ENCODE results near the gene SLC16A2. TPM values are rescaled to one million over a fixed set of nuclear protein-coding genes. Genes with fewer than 3 reads are reported as not detected.

The SLC16A2 gene
- total RNA-seq, 2 experiments from 2014 or later: 1.2 TPM

DNA sequence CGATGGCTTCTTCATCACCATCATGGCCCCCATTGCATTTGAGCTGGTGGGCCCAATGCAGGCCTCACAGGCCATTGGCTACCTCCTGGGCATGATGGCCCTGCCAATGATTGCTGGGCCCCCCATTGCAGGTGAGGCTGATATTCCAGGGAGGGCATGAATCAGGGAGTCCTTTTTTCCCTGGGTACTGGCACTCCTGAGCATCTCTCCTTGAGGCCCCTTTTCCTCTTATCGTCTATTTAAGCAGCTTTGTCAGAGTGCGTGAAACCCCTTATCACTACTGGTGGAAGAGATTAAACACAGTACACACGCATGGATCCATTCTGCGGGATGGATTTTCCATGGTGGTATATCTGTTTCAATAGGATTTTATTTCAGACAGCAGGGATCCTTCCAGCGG lies 108.0 kb downstream of the SLC16A2 start:
- CTCF ChIA-PET: no interaction called here
- no peaks in the 10 kb centered on the region for H3K9me3 Mint-ChIP-seq
- POLR2A ChIA-PET: no interaction called here
- H3K4me1 Mint-ChIP-seq (ENCODE audit: low read depth): peaks cover 9% of the 10 kb centered on the region
- no peaks in the 10 kb centered on the region for H3K27me3 Mint-ChIP-seq
- intact Hi-C loops (cut with micrococcal nuclease): no loop called here
- H3K36me3 Mint-ChIP-seq: no peaks in the 10 kb centered on the region
- H3K4me3 Mint-ChIP-seq: no peak overlapping the region
- no peak for DNase-seq
- no peak overlapping the region for H3K27ac Mint-ChIP-seq

DNA sequence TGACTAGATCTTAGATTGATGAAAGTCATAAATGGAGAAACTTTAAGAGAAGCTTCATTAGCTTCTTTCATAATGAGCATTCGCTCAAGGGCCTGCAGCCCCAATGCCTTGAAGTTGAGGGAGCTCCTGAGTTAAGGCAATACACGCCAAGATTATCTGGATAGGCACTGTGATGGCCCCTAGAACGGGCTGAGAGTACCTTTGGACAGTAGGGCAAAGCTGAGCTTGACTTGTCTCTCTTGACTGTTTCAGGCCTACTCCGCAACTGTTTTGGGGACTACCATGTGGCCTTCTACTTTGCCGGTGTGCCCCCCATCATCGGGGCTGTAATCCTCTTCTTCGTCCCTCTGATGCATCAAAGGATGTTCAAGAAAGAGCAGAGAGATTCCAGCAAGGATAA lies 109.8 kb downstream of the SLC16A2 start:
- intact Hi-C loops (cut with micrococcal nuclease): no loop called here
- Mint-ChIP-seq H3K4me3 (no peak overlapping the region), H3K27me3 (no peaks in the 10 kb centered on the region), H3K9me3 (no peaks in the 10 kb centered on the region), H3K36me3 (no peaks in the 10 kb centered on the region), H3K4me1 (ENCODE audit: low read depth) (peaks cover 17% of the 10 kb centered on the region), H3K27ac (no peak overlapping the region)
- ChIA-PET CTCF (no interaction called here), POLR2A (interaction anchor here (0.8 kb wide), 1 partner anchor 9 kb away, joined by 4 read pairs; no protein-coding TSS in a partner anchor)
- no peak for DNase-seq

DNA sequence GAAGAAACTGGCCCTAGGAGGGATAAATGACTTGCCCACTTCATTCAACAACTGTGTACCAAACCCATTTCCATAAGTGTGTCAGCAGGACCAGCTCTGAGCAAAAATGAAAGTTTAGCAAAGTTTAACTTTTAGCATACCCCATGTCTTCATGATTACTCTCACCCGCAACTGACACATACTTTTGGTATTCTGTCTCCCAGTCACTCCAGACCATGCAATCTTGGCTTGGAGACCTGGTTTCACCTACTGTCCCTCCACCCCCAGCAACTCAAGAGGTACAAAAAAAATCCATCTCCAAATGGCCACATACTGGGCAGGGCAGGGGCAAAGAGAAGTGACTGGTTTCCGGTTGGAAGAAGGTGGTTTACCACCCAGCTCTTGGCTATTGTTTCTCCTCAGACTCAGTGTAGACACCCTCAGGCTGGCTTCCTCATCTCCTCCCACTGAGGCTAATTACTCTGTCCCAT lies 113.3 kb downstream of the SLC16A2 start:
- H3K27me3 Mint-ChIP-seq: no peaks in the 10 kb centered on the region
- H3K9me3 Mint-ChIP-seq: no peaks in the 10 kb centered on the region
- H3K27ac Mint-ChIP-seq: peak overlapping the region; percentile 84
- peak overlapping the region; percentile 26 for H3K4me3 Mint-ChIP-seq
- ChIA-PET POLR2A (interaction anchor here (1.0 to 1.4 kb wide), 3 partner anchors 80 to 243 kb away, joined by 3 to 4 read pairs (median 4); partner anchors contain the start of gene RLIM), CTCF (interaction anchor here (1.1 kb wide), 1 partner anchor 191 kb away, joined by 4 read pairs; no protein-coding TSS in a partner anchor)
- intact Hi-C loops (cut with micrococcal nuclease): loop anchor here (1.0 to 2.0 kb wide), 5 partner anchors 44 to 262 kb away; partner anchors contain the start of gene RLIM
- peaks cover 25% of the 10 kb centered on the region for H3K4me1 Mint-ChIP-seq (ENCODE audit: low read depth)
- DNase-seq: peak; percentile 54
- no peaks in the 10 kb centered on the region for H3K36me3 Mint-ChIP-seq

DNA sequence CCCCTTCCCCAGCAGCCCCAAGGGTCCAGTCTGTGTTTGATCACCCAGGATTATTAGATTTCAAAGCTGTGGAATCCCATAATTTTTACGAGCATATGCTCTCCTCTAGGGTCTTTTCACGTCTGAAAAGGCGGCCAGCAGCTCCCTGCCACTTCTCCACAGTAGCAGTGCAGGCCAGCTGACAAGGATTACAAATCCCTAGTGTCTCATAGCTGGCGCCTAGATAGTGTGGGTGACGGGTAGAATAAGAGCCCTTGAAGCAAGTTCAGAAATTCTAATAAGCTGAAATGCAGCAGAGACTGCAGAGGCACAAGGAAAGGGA lies 113.8 kb downstream of the SLC16A2 start:
- POLR2A ChIA-PET: interaction anchor here (1.0 to 1.4 kb wide), 3 partner anchors 80 to 243 kb away, joined by 3 to 4 read pairs (median 4); partner anchors contain the start of gene RLIM
- CTCF ChIA-PET: interaction anchor here (1.1 kb wide), 1 partner anchor 191 kb away, joined by 4 read pairs; no protein-coding TSS in a partner anchor
- Mint-ChIP-seq H3K4me3 (peak overlapping the region; percentile 26), H3K27me3 (no peaks in the 10 kb centered on the region), H3K27ac (peak overlapping the region; percentile 84), H3K36me3 (no peaks in the 10 kb centered on the region), H3K9me3 (no peaks in the 10 kb centered on the region), H3K4me1 (ENCODE audit: low read depth) (peaks cover 26% of the 10 kb centered on the region)
- intact Hi-C loops (cut with micrococcal nuclease): loop anchor here (2.0 kb wide), 2 partner anchors 44 to 242 kb away; no protein-coding TSS in a partner anchor
- no peak for DNase-seq

DNA sequence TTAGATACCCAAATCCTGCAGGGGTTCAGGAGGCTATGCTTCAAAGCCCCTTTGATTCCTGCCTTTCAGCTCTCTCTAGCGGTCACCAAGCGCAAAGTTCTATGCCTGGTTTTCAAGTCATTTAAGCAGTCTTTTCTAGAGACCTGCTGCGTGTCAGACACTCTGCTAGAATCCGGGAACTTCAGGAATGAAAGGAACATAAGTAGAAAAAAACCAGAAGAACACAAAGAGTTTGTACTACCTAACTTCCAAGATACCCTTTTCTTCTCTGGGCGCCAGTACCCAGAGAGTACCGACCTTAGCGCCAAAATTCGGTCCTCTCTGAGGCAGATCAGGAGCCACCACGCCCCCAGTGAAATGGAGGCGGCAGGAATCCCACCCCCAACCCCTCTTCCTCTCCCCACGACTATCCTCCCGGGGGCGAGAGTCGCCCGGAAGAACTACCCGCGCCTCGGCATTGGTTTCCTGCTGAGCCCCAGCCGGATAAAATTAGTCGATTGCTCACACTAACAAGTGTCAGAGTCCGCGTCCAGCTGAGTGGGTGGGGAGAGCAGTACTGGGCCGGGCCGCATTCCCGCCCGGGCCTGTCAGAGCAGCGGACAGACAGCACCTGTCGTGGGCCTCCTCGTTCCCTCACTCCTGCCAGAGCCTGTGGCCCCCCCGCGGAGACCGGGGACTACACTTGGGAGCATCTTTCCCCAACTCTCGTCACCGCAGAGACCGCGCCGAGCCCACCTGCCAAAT lies 114.3 kb downstream of the SLC16A2 start:
- POLR2A ChIA-PET: interaction anchor here (1.4 kb wide), 1 partner anchor 84 kb away, joined by 3 read pairs; no protein-coding TSS in a partner anchor

DNA sequence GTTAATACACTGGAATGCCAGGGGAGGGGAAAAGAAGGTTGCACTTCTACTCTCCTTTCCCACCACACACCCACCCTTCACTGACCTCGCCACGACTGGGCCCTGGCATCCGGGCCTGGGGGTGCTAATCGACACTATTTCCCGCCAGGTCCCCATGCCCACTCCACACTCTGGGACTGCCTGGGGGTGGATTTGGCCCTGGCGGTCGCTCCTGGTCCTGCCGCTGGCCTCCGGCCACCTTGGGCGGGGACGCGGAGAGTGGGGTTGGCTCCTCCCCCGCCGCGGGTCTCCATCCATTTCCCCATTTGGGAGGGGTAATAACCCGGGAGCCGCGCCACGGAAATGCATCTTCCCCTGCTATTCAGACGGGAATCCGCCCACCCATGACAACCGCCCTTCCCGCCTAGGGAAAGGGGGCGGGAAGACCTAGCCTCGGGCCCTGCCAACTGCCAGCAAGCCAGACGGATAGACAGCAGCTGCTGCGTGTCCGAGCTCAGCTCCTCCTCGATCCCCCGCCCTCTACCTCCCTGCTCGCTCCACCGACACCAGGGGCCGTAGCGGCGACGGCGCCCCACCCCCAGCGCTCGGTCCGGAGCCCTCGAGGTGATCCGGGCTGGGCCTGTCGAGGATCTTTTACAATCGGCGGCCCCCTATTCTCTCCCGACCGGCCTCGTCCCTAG lies 115.0 kb downstream of the SLC16A2 start:
- intact Hi-C loops (cut with micrococcal nuclease): loop anchor here (1.0 kb wide), 1 partner anchor 14 kb away; no protein-coding TSS in a partner anchor

More for the DNA sequence above, 114.3 kb downstream of the SLC16A2 start:
- DNase-seq: peak; percentile 69
- H3K4me1 Mint-ChIP-seq (ENCODE audit: low read depth): peaks cover 28% of the 10 kb centered on the region
- no peaks in the 10 kb centered on the region for H3K27me3 Mint-ChIP-seq
- H3K36me3 Mint-ChIP-seq: no peaks in the 10 kb centered on the region
- peak overlapping the region; percentile 84 for H3K27ac Mint-ChIP-seq
- H3K9me3 Mint-ChIP-seq: no peaks in the 10 kb centered on the region
- intact Hi-C loops (cut with micrococcal nuclease): loop anchor here (1.0 to 2.0 kb wide), 3 partner anchors 15 to 243 kb away; no protein-coding TSS in a partner anchor
- CTCF ChIA-PET: interaction anchor here (1.1 kb wide), 1 partner anchor 192 kb away, joined by 4 read pairs; no protein-coding TSS in a partner anchor
- peak overlapping the region; percentile 66 for H3K4me3 Mint-ChIP-seq

DNA sequence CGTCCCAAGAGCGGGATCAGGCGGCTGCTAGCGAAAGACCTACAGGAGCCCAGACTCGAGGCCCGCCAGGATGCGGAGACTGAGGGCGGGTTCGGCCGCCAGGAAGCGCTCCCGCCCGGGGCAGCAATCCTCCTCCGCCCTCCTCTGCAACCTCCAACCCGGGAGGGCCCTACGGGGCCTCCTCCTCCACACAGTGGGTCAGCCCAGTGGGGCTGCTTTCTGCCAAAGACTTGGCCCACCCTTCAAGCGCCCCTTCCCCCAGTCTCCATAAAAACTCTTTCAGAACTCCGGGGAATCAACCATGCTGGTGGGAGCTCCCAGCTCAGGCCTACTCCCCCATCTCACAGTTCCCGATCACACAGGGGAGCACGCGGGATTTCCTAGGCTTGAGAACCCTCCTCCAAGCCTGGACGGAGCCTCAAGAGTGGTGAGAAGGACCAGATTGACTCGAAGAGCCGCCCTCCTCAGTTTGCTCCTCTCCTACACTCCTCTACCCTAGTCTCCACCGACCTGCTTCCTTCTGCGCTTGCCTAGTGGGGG lies 115.6 kb downstream of the SLC16A2 start:
- H3K4me3 Mint-ChIP-seq: peak overlapping the region; percentile 66
- no peak for DNase-seq
- CTCF ChIA-PET: no interaction called here
- H3K27me3 Mint-ChIP-seq: no peaks in the 10 kb centered on the region
- no peaks in the 10 kb centered on the region for H3K9me3 Mint-ChIP-seq
- intact Hi-C loops (cut with micrococcal nuclease): loop anchor here (1.0 kb wide), 1 partner anchor 13 kb away; no protein-coding TSS in a partner anchor
- POLR2A ChIA-PET: no interaction called here
- peak overlapping the region; percentile 62 for H3K27ac Mint-ChIP-seq
- no peaks in the 10 kb centered on the region for H3K36me3 Mint-ChIP-seq
- peaks cover 40% of the 10 kb centered on the region for H3K4me1 Mint-ChIP-seq (ENCODE audit: low read depth)

More for the DNA sequence above, 115.0 kb downstream of the SLC16A2 start:
- no peaks in the 10 kb centered on the region for H3K9me3 Mint-ChIP-seq
- DNase-seq: peak; percentile 58
- CTCF ChIA-PET: no interaction called here
- no peaks in the 10 kb centered on the region for H3K36me3 Mint-ChIP-seq
- H3K27me3 Mint-ChIP-seq: no peaks in the 10 kb centered on the region
- peak overlapping the region; percentile 66 for H3K4me3 Mint-ChIP-seq
- peaks cover 35% of the 10 kb centered on the region for H3K4me1 Mint-ChIP-seq (ENCODE audit: low read depth)
- POLR2A ChIA-PET: no interaction called here
- peak overlapping the region; percentile 84 for H3K27ac Mint-ChIP-seq

DNA sequence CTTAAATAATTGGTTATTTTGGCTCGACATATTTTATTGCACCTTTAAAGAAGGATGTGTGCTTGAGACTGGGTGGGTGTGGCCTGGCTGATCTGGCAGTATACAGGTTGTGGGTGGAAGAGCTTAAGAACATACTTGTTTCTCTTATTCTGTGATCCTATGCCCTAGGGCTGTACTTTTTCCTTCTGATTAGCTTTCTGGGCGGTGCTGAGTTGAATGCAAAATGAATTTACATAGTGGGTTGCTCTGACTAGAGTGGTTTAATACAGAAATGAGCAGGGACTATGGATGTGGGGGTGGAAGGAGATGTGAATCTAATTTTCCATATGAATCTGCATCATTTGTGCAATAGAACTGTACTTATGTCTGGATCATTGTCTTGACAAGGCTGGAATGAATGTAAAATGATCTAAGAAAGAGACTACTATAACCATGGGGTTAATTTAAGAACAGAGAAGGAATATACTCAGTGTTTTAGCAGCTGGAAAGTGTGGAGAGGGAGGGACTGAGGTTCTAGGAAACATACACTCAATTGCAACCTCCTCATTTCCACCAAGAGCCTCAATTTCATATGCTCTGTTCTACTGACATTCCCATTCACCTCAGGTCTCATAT lies 119.4 kb downstream of the SLC16A2 start:
- peak; percentile 23 for DNase-seq
- peak overlapping the region; percentile 42 for H3K27ac Mint-ChIP-seq
- intact Hi-C loops (cut with micrococcal nuclease): loop anchor here (1.0 to 5.0 kb wide), 2 partner anchors 89 to 318 kb away; no protein-coding TSS in a partner anchor
- H3K36me3 Mint-ChIP-seq: no peaks in the 10 kb centered on the region
- peaks cover 24% of the 10 kb centered on the region for H3K4me1 Mint-ChIP-seq (ENCODE audit: low read depth)
- ChIA-PET POLR2A (interaction anchor here (1.5 to 2.1 kb wide), 2 partner anchors 74 to 89 kb away, joined by 3 to 6 read pairs; no protein-coding TSS in a partner anchor), CTCF (no interaction called here)
- no peaks in the 10 kb centered on the region for H3K9me3 Mint-ChIP-seq
- H3K27me3 Mint-ChIP-seq: no peaks in the 10 kb centered on the region
- no peak overlapping the region for H3K4me3 Mint-ChIP-seq

DNA sequence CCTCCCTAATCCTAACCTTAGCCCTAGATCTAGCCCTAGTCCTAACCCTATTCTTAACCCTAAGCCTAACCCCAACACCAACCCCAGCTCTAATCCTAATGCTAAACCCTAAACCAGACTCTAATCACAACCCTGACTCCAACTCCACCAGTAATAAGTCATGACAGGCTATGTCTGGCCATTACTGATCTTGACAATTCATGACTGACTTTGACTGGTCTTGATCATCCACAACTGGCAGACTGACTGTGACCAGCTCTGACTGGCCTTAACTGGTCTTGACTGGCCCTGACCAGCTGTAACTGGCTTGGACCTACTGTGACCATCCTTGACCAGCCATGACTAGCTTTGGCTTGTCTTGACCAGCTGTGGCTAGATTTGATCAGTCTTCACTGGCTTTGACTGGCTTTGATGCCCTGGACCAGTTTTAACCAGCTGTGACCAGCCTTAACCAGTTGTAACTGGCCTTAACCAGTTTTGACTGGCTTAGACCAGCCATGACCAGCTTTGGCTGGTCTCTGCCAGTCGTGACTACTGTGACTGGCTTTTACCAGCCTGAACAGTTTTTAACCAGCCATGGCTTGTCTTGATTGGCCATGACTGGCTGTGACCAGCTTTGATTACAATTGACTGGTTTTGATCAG lies 124.7 kb downstream of the SLC16A2 start:
- DNase-seq: peak; percentile 11
- Mint-ChIP-seq H3K27me3 (no peaks in the 10 kb centered on the region), H3K27ac (no peak overlapping the region), H3K4me1 (ENCODE audit: low read depth) (peaks cover 13% of the 10 kb centered on the region), H3K4me3 (no peak overlapping the region), H3K36me3 (no peaks in the 10 kb centered on the region), H3K9me3 (no peaks in the 10 kb centered on the region)
- ChIA-PET POLR2A (no interaction called here), CTCF (interaction anchor here (0.9 to 1.7 kb wide), 3 partner anchors 53 to 165 kb away, joined by 4 to 6 read pairs (median 6); no protein-coding TSS in a partner anchor)
- intact Hi-C loops (cut with micrococcal nuclease): no loop called here

DNA sequence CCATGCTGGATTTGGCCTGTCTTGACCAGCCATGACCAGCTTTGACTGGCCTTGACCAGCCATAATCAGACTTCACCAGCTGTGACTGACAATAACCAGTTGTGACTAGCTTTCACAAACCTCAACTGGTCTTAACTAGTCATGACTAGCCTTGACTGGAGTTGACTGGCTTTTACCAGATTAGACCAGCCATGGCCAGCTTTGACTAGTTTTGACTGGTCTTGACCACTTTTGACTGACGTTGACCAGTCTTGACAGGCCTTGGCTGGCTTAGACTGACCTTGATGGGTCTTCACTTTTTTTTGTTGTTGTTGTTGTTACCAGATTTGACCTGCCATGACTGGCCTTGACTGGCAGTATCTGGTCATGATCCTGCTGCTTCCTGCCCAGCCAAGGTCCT lies 125.7 kb downstream of the SLC16A2 start:
- DNase-seq: no peak
- ChIA-PET POLR2A (no interaction called here), CTCF (interaction anchor here (1.1 to 1.7 kb wide), 2 partner anchors 163 to 165 kb away, joined by 3 to 6 read pairs; no protein-coding TSS in a partner anchor)
- Mint-ChIP-seq H3K9me3 (no peaks in the 10 kb centered on the region), H3K4me1 (ENCODE audit: low read depth) (peaks cover 4% of the 10 kb centered on the region), H3K36me3 (no peaks in the 10 kb centered on the region), H3K4me3 (no peak overlapping the region), H3K27me3 (no peaks in the 10 kb centered on the region), H3K27ac (no peak overlapping the region)
- intact Hi-C loops (cut with micrococcal nuclease): no loop called here

DNA sequence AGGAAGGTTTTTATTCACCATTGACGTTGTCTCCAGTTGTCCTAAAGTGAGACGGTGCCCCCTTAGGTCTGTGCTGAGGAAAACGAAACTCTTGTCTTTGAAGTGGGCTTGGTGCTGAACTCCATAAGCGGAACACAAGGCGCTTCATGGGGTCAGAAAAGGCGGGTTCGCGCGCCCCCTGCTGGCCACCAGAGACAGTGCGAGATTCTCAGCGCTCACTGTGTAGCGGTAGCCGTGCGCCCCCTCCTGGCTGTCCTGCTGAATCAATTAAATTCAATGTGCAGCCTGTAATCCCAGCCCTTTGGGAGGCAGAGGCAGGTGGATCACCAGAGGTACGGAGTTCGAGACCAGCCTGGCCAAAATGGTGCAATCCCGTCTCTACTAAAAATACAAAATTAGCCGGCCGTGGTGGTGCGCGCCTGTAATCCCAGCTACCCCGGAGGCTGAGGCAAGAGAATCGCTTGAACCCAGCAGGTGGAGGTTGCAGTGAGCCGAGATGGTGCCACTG lies 129.1 kb downstream of the SLC16A2 start:
- Mint-ChIP-seq H3K27me3 (no peaks in the 10 kb centered on the region), H3K4me3 (no peak overlapping the region), H3K36me3 (no peaks in the 10 kb centered on the region), H3K4me1 (ENCODE audit: low read depth) (peaks cover 3% of the 10 kb centered on the region), H3K9me3 (no peaks in the 10 kb centered on the region), H3K27ac (no peak overlapping the region)
- DNase-seq: peak; percentile 86
- POLR2A ChIA-PET: no interaction called here
- CTCF ChIA-PET: interaction anchor here (0.7 to 4.8 kb wide), 4 partner anchors 57 to 214 kb away, joined by 3 to 18 read pairs (median 5); no protein-coding TSS in a partner anchor
- intact Hi-C loops (cut with micrococcal nuclease): loop anchor here (1.0 to 10.0 kb wide), 6 partner anchors 14 to 1052 kb away; partner anchors contain the start of gene XIST
